HepG2 (cell line): ENCODE results near the gene POLL. TPM values are rescaled to one million over a fixed set of nuclear protein-coding genes. Genes with fewer than 3 reads are reported as not detected.

Source experiments
- ARNT2 ChIP-seq: sonication (generic); formaldehyde crosslinking; IDR thresholded peaks from 2 replicates; pipeline ENCODE4 v1.8.0; 2022; ENCODE audit warnings: mild to moderate bottlenecking, low read depth, missing genetic modification reagents, moderate library complexity
- CC2D1A ChIP-seq: sonication (generic); formaldehyde crosslinking; IDR thresholded peaks from 2 replicates; pipeline ENCODE4 v1.8.1; 2023; ENCODE audit warnings: mild to moderate bottlenecking, missing genetic modification reagents
- ISL2 ChIP-seq: sonication (generic); formaldehyde crosslinking; IDR thresholded peaks from 2 replicates; pipeline ENCODE4 v1.5.0; 2020; ENCODE audit warnings: missing genetic modification reagents
- KLF13 ChIP-seq: sonication (generic); formaldehyde crosslinking; IDR thresholded peaks from 2 replicates; pipeline ENCODE4 v1.4.0; 2020; ENCODE audit warnings: mild to moderate bottlenecking, missing genetic modification reagents
- RFXANK ChIP-seq: IDR thresholded peaks from 2 replicates; pipeline ENCODE4 v1.6.1; 2016
- SRSF4 ChIP-seq: fragments of 200-400 bp; formaldehyde crosslinking; IDR thresholded peaks from one replicate; pipeline ENCODE4 v1.6.1; 2018; ENCODE audit warnings: mild to moderate bottlenecking, low read depth, low read length, moderate library complexity; ENCODE audit not compliant: poor library complexity, severe bottlenecking
- ZNF350 ChIP-seq: sonication (generic); formaldehyde crosslinking; IDR thresholded peaks from 2 replicates; pipeline ENCODE4 v1.4.0; 2020; ENCODE audit warnings: mild to moderate bottlenecking, low read depth, missing genetic modification reagents, borderline replicate concordance
- ZNF574 ChIP-seq: sonication (generic); formaldehyde crosslinking; IDR thresholded peaks from 2 replicates; pipeline ENCODE4 v1.4.0; 2020; ENCODE audit warnings: missing genetic modification reagents
- ZNF816 ChIP-seq: sonication (generic); formaldehyde crosslinking; IDR thresholded peaks from 2 replicates; pipeline ENCODE4 v1.8.0; 2022; ENCODE audit warnings: missing genetic modification reagents, mild to moderate bottlenecking, borderline replicate concordance
- polyA plus RNA-seq, 8 experiments: library from polyadenylated mRNA; depleted of rRNA in 3 of 8; stranded (reverse) in 7 of 8; unstranded in 1 of 8; fragments of >200 nt; fragmentation: Illumina TruSeq in 4 of 8; extraction: Trizol in 4 of 8; gene quantifications; 2 replicates each; pipeline versions ENCODE4 v1.2.1 to v1.2.3, GENCODE V29; 2011 to 2016; ENCODE audit warnings: low read depth in 4 of 8, missing spikeins in 1 of 8, mixed read lengths in 1 of 8; ENCODE audit not compliant: insufficient read depth in 1 of 8
- total RNA-seq, 5 experiments: library from RNA; depleted of rRNA; stranded (reverse); fragments of >200 nt; fragmentation: Illumina TruSeq; extraction: Trizol; gene quantifications; 2 replicates each; pipeline ENCODE4 v1.2.3, GENCODE V29; 2016; ENCODE audit warnings: low read depth in 1 of 5
- TF ChIP-seq, protein P1 (sequence below): sonication (generic); formaldehyde crosslinking; IDR thresholded peaks from 2 replicates; pipeline ENCODE4 v1.4.0; 2020; ENCODE audit warnings: mild to moderate bottlenecking, missing genetic modification reagents
- TF ChIP-seq, protein P2 (sequence below): sonication (generic); formaldehyde crosslinking; IDR thresholded peaks from 2 replicates; pipeline ENCODE4 v1.5.1; 2020; ENCODE audit warnings: mild to moderate bottlenecking, missing genetic modification reagents, borderline replicate concordance
- TF ChIP-seq, protein P3 (sequence below): sonication (generic); formaldehyde crosslinking; IDR thresholded peaks from 2 replicates; pipeline ENCODE4 v1.5.1; 2020; ENCODE audit warnings: mild to moderate bottlenecking, moderate library complexity, missing genetic modification reagents
- TF ChIP-seq, protein P4 (sequence below): sonication (generic); formaldehyde crosslinking; IDR thresholded peaks from 2 replicates; pipeline ENCODE4 v1.4.0; 2020; ENCODE audit warnings: missing genetic modification reagents, borderline replicate concordance

The POLL gene
- total and polyA plus RNA-seq, 2 of the 13 experiments (the other 11 are each of a cell fraction or from before 2014, with no cell fraction given), result 13.8 to 19.1 TPM

DNA sequence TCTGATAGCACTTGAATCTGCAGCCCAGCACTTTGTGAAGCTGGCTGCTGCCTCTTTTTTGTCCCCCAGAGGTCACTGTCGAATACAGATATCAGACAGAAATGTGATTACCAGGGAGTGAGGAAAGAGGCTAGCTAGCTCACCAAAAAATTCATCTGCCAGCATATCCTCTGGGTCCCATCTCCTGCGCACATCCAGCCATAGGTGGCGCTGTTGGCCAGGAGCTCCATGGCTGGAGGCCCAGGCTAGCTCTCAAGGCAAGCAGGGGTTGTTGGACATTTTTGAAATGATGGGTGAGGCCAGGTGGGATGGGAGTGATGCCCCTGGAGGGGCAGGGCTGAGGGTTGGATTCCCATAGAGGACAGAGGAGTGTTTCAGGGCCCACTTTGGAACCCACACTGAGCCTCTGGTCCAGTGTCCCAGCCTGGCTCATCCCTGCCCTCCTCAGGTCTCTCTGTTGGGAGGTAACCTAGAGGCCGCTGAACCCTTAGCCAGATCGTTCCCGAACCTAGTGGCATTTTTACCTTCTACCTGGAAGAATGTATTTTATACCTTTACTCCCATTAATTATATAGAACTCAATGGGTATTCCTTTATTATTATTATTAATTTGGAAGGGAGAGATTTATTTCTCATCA is 14.8 kb upstream of the POLL start (continued):
- TF ChIP-seq ZNF574 (CRISPR knock-in tag) (peak; percentile 54; the same call in 1 of the 2 replicates), RFXANK (CRISPR knock-in tag) (no peak), KLF13 (no peak), ZNF350 (no peak), ARNT2 (CRISPR knock-in tag) (no peak), ISL2 (CRISPR knock-in tag) (no peak), ZNF816 (CRISPR knock-in tag) (no peak), SRSF4 (no peak), CC2D1A (no peak)
- TF ChIP-seq, protein P1, sequence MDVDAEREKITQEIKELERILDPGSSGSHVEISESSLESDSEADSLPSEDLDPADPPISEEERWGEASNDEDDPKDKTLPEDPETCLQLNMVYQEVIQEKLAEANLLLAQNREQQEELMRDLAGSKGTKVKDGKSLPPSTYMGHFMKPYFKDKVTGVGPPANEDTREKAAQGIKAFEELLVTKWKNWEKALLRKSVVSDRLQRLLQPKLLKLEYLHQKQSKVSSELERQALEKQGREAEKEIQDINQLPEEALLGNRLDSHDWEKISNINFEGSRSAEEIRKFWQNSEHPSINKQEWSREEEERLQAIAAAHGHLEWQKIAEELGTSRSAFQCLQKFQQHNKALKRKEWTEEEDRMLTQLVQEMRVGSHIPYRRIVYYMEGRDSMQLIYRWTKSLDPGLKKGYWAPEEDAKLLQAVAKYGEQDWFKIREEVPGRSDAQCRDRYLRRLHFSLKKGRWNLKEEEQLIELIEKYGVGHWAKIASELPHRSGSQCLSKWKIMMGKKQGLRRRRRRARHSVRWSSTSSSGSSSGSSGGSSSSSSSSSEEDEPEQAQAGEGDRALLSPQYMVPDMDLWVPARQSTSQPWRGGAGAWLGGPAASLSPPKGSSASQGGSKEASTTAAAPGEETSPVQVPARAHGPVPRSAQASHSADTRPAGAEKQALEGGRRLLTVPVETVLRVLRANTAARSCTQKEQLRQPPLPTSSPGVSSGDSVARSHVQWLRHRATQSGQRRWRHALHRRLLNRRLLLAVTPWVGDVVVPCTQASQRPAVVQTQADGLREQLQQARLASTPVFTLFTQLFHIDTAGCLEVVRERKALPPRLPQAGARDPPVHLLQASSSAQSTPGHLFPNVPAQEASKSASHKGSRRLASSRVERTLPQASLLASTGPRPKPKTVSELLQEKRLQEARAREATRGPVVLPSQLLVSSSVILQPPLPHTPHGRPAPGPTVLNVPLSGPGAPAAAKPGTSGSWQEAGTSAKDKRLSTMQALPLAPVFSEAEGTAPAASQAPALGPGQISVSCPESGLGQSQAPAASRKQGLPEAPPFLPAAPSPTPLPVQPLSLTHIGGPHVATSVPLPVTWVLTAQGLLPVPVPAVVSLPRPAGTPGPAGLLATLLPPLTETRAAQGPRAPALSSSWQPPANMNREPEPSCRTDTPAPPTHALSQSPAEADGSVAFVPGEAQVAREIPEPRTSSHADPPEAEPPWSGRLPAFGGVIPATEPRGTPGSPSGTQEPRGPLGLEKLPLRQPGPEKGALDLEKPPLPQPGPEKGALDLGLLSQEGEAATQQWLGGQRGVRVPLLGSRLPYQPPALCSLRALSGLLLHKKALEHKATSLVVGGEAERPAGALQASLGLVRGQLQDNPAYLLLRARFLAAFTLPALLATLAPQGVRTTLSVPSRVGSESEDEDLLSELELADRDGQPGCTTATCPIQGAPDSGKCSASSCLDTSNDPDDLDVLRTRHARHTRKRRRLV (CRISPR knock-in tag), result no peak
- TF ChIP-seq, protein P2, sequence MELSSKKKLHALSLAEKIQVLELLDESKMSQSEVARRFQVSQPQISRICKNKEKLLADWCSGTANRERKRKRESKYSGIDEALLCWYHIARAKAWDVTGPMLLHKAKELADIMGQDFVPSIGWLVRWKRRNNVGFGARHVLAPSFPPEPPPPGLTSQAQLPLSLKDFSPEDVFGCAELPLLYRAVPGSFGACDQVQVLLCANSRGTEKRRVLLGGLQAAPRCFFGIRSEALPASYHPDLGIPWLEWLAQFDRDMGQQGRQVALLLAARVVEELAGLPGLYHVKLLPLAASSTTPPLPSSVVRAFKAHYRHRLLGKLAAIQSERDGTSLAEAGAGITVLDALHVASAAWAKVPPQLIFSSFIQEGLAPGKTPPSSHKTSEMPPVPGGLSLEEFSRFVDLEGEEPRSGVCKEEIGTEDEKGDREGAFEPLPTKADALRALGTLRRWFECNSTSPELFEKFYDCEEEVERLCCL (CRISPR knock-in tag), result no peak
- TF ChIP-seq, protein P3, sequence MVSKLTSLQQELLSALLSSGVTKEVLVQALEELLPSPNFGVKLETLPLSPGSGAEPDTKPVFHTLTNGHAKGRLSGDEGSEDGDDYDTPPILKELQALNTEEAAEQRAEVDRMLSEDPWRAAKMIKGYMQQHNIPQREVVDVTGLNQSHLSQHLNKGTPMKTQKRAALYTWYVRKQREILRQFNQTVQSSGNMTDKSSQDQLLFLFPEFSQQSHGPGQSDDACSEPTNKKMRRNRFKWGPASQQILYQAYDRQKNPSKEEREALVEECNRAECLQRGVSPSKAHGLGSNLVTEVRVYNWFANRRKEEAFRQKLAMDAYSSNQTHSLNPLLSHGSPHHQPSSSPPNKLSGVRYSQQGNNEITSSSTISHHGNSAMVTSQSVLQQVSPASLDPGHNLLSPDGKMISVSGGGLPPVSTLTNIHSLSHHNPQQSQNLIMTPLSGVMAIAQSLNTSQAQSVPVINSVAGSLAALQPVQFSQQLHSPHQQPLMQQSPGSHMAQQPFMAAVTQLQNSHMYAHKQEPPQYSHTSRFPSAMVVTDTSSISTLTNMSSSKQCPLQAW (CRISPR knock-in tag), result no peak
- TF ChIP-seq, protein P4, sequence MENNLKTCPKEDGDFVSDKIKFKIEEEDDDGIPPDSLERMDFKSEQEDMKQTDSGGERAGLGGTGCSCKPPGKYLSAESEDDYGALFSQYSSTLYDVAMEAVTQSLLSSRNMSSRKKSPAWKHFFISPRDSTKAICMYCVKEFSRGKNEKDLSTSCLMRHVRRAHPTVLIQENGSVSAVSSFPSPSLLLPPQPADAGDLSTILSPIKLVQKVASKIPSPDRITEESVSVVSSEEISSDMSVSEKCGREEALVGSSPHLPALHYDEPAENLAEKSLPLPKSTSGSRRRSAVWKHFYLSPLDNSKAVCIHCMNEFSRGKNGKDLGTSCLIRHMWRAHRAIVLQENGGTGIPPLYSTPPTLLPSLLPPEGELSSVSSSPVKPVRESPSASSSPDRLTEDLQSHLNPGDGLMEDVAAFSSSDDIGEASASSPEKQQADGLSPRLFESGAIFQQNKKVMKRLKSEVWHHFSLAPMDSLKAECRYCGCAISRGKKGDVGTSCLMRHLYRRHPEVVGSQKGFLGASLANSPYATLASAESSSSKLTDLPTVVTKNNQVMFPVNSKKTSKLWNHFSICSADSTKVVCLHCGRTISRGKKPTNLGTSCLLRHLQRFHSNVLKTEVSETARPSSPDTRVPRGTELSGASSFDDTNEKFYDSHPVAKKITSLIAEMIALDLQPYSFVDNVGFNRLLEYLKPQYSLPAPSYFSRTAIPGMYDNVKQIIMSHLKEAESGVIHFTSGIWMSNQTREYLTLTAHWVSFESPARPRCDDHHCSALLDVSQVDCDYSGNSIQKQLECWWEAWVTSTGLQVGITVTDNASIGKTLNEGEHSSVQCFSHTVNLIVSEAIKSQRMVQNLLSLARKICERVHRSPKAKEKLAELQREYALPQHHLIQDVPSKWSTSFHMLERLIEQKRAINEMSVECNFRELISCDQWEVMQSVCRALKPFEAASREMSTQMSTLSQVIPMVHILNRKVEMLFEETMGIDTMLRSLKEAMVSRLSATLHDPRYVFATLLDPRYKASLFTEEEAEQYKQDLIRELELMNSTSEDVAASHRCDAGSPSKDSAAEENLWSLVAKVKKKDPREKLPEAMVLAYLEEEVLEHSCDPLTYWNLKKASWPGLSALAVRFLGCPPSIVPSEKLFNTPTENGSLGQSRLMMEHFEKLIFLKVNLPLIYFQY (CRISPR knock-in tag), result no peak
